Gastrocnemius medialis (tissue), 4 donors: ENCODE results near the gene SYNM. TPM values are rescaled to one million over a fixed set of nuclear protein-coding genes. Genes with fewer than 3 reads are reported as not detected.

Experiments
- ATAC-seq, 2 donors: fragments of 150-250 bp; one replicate each; pipeline ENCODE4 v1.9.1; 2016
- DNase-seq, 2 donors: peaks; one replicate each; pipeline ENCODE4 v3.0.0-alpha.2; 2019
- H3K27ac ChIP-seq, 4 donors: fragments of 200-600 bp; sonication (generic); 1 replicate in 1 of 4; 2 replicates in 3 of 4; pipeline ENCODE4 v1.5.1; 2016 to 2018; ENCODE audit warnings: mild to moderate bottlenecking in 2 of 4, moderate library complexity in 1 of 4
- H3K27me3 ChIP-seq, 3 donors: fragments of 200-600 bp; sonication (generic) in 2 of 3; 1 replicate in 1 of 3; 2 replicates in 2 of 3; pipeline versions ENCODE4 v1.5.1 to v1.6.0; 2016 to 2019; ENCODE audit warnings: mild to moderate bottlenecking in 1 of 3, moderate library complexity in 1 of 3
- H3K36me3 ChIP-seq, 2 donors: fragments of 200-600 bp; sonication (generic) in 1 of 2; one replicate each; pipeline ENCODE4 v1.5.1; 2017 to 2018
- H3K4me1 ChIP-seq, 2 donors: fragments of 200-600 bp; sonication (generic) in 1 of 2; one replicate each; pipeline ENCODE4 v1.5.1; 2016 to 2017; ENCODE audit warnings: mild to moderate bottlenecking in 2 of 2
- H3K4me3 ChIP-seq, 4 donors: fragments of 200-600 bp; sonication (generic) in 3 of 4; 1 replicate in 1 of 4; 2 replicates in 3 of 4; pipeline ENCODE4 v1.5.1; 2016 to 2019; ENCODE audit warnings: mild to moderate bottlenecking in 2 of 4
- H3K9me3 ChIP-seq, 3 donors: fragments of 200-600 bp; sonication (generic) in 2 of 3; 1 replicate in 1 of 3; 2 replicates in 2 of 3; pipeline ENCODE4 v1.5.1; 2016 to 2019
- CTCF ChIP-seq, 5 experiments: fragments of 450-650 bp in 3 of 5; fragments of 200-600 bp in 2 of 5; sonication (generic) in 2 of 5; IDR thresholded peaks in 4 of 5; conservative IDR thresholded peaks in 1 of 5; 1 replicate in 4 of 5; 2 replicates in 1 of 5; pipeline ENCODE4 v1.5.1; 2016 to 2019; ENCODE audit warnings: antibody characterized with exemption in 5 of 5, mild to moderate bottlenecking in 3 of 5, moderate library complexity in 3 of 5
- POLR2A ChIP-seq, 2 donors: fragments of 450-650 bp; IDR thresholded peaks; one replicate each; pipeline ENCODE4 v1.6.1; 2017; ENCODE audit warnings: antibody characterized with exemption in 2 of 2, mild to moderate bottlenecking in 2 of 2, moderate library complexity in 2 of 2
- in situ Hi-C, 4 donors: fragments of 200-750 bp; cut with MboI; loops; one replicate each; pipeline versions ENCODE4 v1.15.0 to v1.8.0; 2017; ENCODE audit warnings: low sequenced_read_pairs in 4 of 4
- intact Hi-C: fragments of 100-400 bp; cut with DNase I; formaldehyde crosslinking; loops from one replicate; pipeline ENCODE4 v1.15.1; 2023; ENCODE audit warnings: low total_unique reads
- total RNA-seq, 4 donors: library from RNA; depleted of rRNA; stranded (reverse); fragments of >200 nt; gene quantifications; one replicate each; pipeline versions ENCODE4 v1.1.0 to v1.2.3, GENCODE V29; 2016

SYNM gene
- total RNA-seq, 4 donors from 2014 or later, result 200 to 308 (median 266) TPM

- ATAC-seq (no peak), DNase-seq (no peak)
- H3K9me3 ChIP-seq, result no peaks in the 10 kb centered on the region
- H3K4me3 ChIP-seq, result no peak overlapping the region
- peaks cover 37 to 41% of the 10 kb centered on the region in 2 donors for H3K4me1 ChIP-seq
- peak overlapping the region in 3 of 4 donors; percentile 17 to 91 (median 86) for H3K27ac ChIP-seq
- H3K27me3 ChIP-seq, result no peaks in the 10 kb centered on the region
- in situ Hi-C loops (no loop called here), intact Hi-C loops (no loop called here)
- TF ChIP-seq POLR2A (IDR thresholded peaks at IDR 0.05) (no peak), CTCF (IDR thresholded peaks at IDR 0.05 in 4 of 5, conservative IDR thresholded peaks at IDR 0.05 in 1 of 5) (no peak)
- H3K36me3 ChIP-seq, result no peaks in the 10 kb centered on the region
Observed at GRCh38 chr15:99165020-99165790, 60.3 kb downstream of the SYNM start.

- no peaks in the 10 kb centered on the region for H3K36me3 ChIP-seq
Observed at GRCh38 chr15:99165956-99166689, 61.2 kb downstream of the SYNM start.

GRCh38 chr15:99167201-99167600 lies 62.3 kb downstream of the SYNM start:
- peak; percentile 14 to 78 for TF ChIP-seq POLR2A (IDR thresholded peaks at IDR 0.05)
- no peak for TF ChIP-seq CTCF (IDR thresholded peaks at IDR 0.05 in 4 of 5, conservative IDR thresholded peaks at IDR 0.05 in 1 of 5)
- ATAC-seq (peak; percentile 92 to 94), DNase-seq (peak; percentile 56 to 82)
- in situ Hi-C loops, result no loop called here
- Histone ChIP-seq H3K27ac (peak overlapping the region; percentile 86 to 95 (median 92)), H3K9me3 (no peaks in the 10 kb centered on the region), H3K4me3 (no peak overlapping the region), H3K4me1 (peaks cover 54 to 57% of the 10 kb centered on the region in 2 donors), H3K36me3 (no peaks in the 10 kb centered on the region), H3K27me3 (no peaks in the 10 kb centered on the region)
- intact Hi-C loops, result loop anchor here (1.0 kb wide), 1 partner anchor 14 kb away; no protein-coding TSS in a partner anchor

More at GRCh38 chr15:99165956-99166689, 61.2 kb downstream of the SYNM start:
- TF ChIP-seq CTCF (IDR thresholded peaks at IDR 0.05 in 4 of 5, conservative IDR thresholded peaks at IDR 0.05 in 1 of 5), result no peak
- no peak for TF ChIP-seq POLR2A (IDR thresholded peaks at IDR 0.05)
- peaks cover 47 to 51% of the 10 kb centered on the region in 2 donors for H3K4me1 ChIP-seq
- no peak for ATAC-seq
- no peak overlapping the region for H3K4me3 ChIP-seq
- peak overlapping the region; percentile 86 to 95 (median 92) for H3K27ac ChIP-seq
- no peaks in the 10 kb centered on the region for H3K9me3 ChIP-seq
- H3K27me3 ChIP-seq, result no peaks in the 10 kb centered on the region
- in situ Hi-C loops, result no loop called here
- intact Hi-C loops, result no loop called here
- DNase-seq, result no peak

GRCh38 chr15:99167640-99168039 lies 62.8 kb downstream of the SYNM start:
- intact Hi-C loops, result loop anchor here (1.0 kb wide), 1 partner anchor 14 kb away; no protein-coding TSS in a partner anchor
- TF ChIP-seq CTCF (IDR thresholded peaks at IDR 0.05 in 4 of 5, conservative IDR thresholded peaks at IDR 0.05 in 1 of 5) (no peak), POLR2A (IDR thresholded peaks at IDR 0.05) (no peak)
- no peak overlapping the region for H3K4me3 ChIP-seq

More at GRCh38 chr15:99167640-99168039, 62.8 kb downstream of the SYNM start:
- ATAC-seq (peak; percentile 1 to 9), DNase-seq (no peak)
- Histone ChIP-seq H3K27me3 (no peaks in the 10 kb centered on the region), H3K27ac (peak overlapping the region; percentile 86 to 95 (median 92)), H3K36me3 (no peaks in the 10 kb centered on the region), H3K9me3 (no peaks in the 10 kb centered on the region), H3K4me1 (peaks cover 54 to 57% of the 10 kb centered on the region in 2 donors)
- in situ Hi-C loops, result no loop called here
